Smooth muscle cell of the pulmonary artery (primary cell): ENCODE measurements around the gene SUGT1. TPM values are rescaled to one million over a fixed set of nuclear protein-coding genes. Genes with fewer than 3 reads are reported as not detected.

ENCODE experiments used
- total RNA-seq: library from RNA; depleted of rRNA; stranded (reverse); fragments of >200 nt; gene quantifications from 2 replicates; pipeline ENCODE4 v1.2.3, GENCODE V29; 2014

The SUGT1 gene
- total RNA-seq: 45.1 and 50.2 TPM in 2 replicates

DNA sequence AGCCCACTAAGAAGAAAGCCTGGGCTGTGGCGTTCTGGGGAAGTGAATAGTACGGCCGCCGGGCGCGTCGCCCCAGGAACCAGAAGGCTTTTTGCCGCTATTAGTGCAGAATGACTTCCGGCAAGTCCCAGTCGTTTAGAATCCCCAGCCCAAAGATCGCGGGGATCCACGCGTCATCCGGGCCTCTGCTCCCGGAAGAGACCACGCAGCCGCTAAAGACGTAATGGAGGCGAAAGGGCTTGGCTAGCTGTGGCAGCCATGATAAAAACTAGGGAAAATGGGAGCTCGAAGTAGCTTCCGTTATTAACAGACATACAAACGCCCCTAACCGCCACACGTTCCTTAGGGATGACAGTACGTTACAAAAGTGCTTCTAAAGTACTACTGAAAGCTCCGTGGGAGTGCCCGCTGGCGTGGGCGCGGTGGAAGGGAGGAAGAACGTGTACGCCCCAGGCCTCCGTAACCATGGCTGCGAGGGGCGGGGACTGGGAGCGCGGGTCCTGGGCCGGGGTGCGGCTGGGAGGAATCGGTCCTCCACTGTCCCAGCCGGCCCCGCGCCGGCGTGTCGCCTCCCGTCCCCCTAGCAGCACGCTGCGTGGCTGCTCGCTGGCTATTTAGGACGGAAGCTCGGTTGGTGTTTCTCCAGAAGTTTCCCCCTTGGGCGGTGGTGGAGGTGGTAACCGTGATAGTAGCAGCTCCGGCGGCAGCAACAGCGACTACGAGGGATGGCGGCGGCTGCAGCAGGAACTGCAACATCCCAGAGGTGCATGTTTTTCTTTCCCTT, at the start of gene SUGT1:
SUGT1 (plus strand) TSS at position 641 of the 784 bp plus-strand sequence; CDS start at position 726, 85 bp downstream.

DNA sequence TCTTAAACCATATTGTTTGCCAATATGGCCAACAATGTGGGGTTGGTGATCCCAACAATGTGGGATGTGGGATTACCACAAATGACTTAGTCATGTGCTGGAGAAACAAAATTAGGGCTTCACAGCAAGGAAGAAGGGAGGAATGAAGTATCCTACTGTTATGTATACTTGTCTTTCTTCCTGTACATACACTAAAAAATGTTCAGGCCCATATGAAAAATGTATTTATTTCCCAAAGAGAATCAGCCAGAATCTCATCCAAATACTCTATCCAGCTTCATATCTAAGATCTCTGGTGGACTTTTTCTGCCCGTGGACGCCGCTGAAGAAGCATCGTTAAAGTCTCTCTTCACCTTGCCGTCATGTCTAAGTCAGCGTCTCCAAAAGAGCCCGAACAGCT, 10.5 kb upstream of the SUGT1 start, which contains the start of gene HNRNPA1L2:
HNRNPA1L2 (plus strand) TSS at position 301 of the 400 bp plus-strand sequence; CDS start at position 363, 62 bp downstream.

GRCh38 chr13:52739468-52740071, 86.9 kb downstream of the SUGT1 start, which contains the start of gene CNMD:
Gene CNMD (minus strand): TSS chr13:52739820. CDS start chr13:52739701, 119 bp downstream.

Other genes with a start within 250 kb of the SUGT1 start
- gene THSD1, start 246.7 kb upstream of the SUGT1 start, total RNA-seq: 3.9 and 8.8 TPM in 2 replicates
- 22.2 and 26.9 TPM in 2 replicates for gene VPS36, start 202.2 kb upstream of the SUGT1 start, total RNA-seq
- gene CKAP2, start 197.4 kb upstream of the SUGT1 start, total RNA-seq: 9.4 and 19.4 TPM in 2 replicates
- gene HNRNPA1L2, start 10.4 kb upstream of the SUGT1 start, total RNA-seq: 2.2 and 3.1 TPM in 2 replicates
- gene CNMD, start 87.0 kb downstream of the SUGT1 start, total RNA-seq: not detected in 2 replicates
- gene PCDH8, start 195.8 kb downstream of the SUGT1 start, total RNA-seq: not detected in 2 replicates